HUES6 (cell line): ENCODE results near the gene NDUFS7.

ENCODE experiments used
- H3K27ac ChIP-seq: 2 replicates; pipeline ENCODE4 v1.7.0; 2013; ENCODE audit warnings: low read depth, mild to moderate bottlenecking, low read length, inconsistent platforms
- H3K27me3 ChIP-seq: 2 replicates; pipeline ENCODE4 v1.6.1; 2013; ENCODE audit warnings: low read length; ENCODE audit not compliant: control insufficient read depth, insufficient read depth
- H3K36me3 ChIP-seq: 2 replicates; pipeline ENCODE4 v1.6.1; 2013; ENCODE audit warnings: low read length; ENCODE audit not compliant: control insufficient read depth, insufficient read depth
- H3K4me1 ChIP-seq: 2 replicates; pipeline ENCODE4 v1.6.1; 2013; ENCODE audit warnings: low read length; ENCODE audit not compliant: control insufficient read depth, insufficient read depth
- H3K4me3 ChIP-seq: 2 replicates; pipeline ENCODE4 v1.5.1; 2013; ENCODE audit warnings: low read depth, low read length
- H3K9ac ChIP-seq: one replicate; pipeline ENCODE4 v1.6.1; 2013; ENCODE audit warnings: mild to moderate bottlenecking, low read length
- H3K9me3 ChIP-seq: 2 replicates; pipeline ENCODE4 v1.6.1; 2013; ENCODE audit warnings: low read depth, low read length; ENCODE audit not compliant: control insufficient read depth, insufficient read depth

Gene NDUFS7

GRCh38 chr19:1422360-1422759 is 38.7 kb downstream of the NDUFS7 start:
- Histone ChIP-seq H3K36me3 (peaks cover 99% of the 10 kb centered on the region), H3K27ac (no peak overlapping the region), H3K27me3 (no peaks in the 10 kb centered on the region), H3K9me3 (no peaks in the 10 kb centered on the region), H3K9ac (no peak overlapping the region), H3K4me3 (no peak overlapping the region), H3K4me1 (0 out of 2 replicates have a peak, but pooled peaks cover 9% of the 10 kb centered on the region)

DNA sequence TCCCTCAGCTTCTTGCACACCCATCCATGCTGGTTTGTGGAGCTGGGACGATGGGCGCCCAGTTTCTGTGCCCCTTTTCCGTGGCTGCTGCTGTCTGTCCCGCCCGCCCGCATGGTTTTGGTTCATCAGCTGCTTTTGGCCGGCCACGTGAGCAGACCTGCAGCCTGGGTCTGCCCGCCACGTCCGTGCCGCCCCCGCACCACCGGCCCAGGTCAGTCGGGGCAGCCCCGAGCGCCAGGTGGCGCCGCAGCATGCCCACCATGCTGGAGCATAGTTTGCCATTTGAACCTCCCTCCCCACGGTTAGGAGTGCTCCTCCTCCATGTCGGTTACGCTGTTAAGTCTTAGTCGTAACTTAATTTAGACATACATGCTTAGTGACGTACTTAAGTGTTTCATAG is 39.2 kb downstream of the NDUFS7 start:
- H3K4me1 ChIP-seq, result 0 out of 2 replicates have a peak, but pooled peaks cover 9% of the 10 kb centered on the region
- H3K36me3 ChIP-seq, result peaks cover 99% of the 10 kb centered on the region
- no peaks in the 10 kb centered on the region for H3K9me3 ChIP-seq
- no peak overlapping the region for H3K27ac ChIP-seq
- no peak overlapping the region for H3K4me3 ChIP-seq
- H3K9ac ChIP-seq, result no peak overlapping the region
- no peaks in the 10 kb centered on the region for H3K27me3 ChIP-seq

GRCh38 chr19:1423436-1424191 is 39.9 kb downstream of the NDUFS7 start:
- no peak overlapping the region for H3K4me3 ChIP-seq
- no peaks in the 10 kb centered on the region for H3K27me3 ChIP-seq
- peak overlapping the region; percentile 32 for H3K9ac ChIP-seq
- H3K9me3 ChIP-seq, result no peaks in the 10 kb centered on the region
- 0 out of 2 replicates have a peak, but pooled peaks cover 9% of the 10 kb centered on the region for H3K4me1 ChIP-seq
- H3K36me3 ChIP-seq, result peaks cover 98% of the 10 kb centered on the region
- no peak overlapping the region for H3K27ac ChIP-seq

DNA sequence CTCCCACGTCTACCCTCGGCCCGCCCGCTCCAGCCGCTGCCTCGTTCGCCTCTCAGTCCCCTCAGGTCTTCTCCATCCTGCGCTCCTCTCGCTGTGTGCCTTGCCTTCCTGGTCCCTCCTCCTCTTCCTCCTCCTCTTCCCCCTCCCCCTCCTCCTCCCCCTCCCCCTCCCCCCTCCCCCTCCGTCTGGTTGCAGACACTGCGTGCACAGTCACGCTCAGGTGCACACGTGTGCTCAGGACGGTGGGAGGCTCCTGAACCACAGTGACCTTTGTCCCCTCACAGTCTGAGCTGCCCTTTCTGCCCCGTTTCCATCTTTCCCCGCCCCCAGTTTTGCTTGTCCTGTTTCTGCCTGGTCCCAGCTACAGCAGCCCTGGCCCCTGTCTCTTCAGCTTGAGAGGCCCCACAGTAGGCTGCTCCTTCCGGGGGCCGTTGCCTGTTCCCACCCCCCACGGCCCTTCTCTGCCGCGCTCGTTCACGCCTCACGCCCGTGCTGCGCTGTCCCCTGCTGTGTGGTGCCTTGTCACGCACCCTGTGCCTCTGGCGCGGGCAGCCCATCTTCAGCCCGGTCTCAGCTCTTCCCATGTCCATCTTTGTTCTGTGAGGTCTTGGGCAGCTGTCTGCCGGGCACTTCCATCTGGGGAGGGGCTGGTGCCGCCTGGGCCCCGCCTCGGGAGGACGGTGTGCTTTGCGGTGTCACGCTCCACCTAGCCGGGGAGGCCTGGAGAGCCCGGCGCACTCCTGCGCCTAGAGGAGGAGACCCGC is 40.7 kb downstream of the NDUFS7 start:
- H3K36me3 ChIP-seq, result peaks cover 98% of the 10 kb centered on the region
- no peak overlapping the region for H3K9ac ChIP-seq
- no peaks in the 10 kb centered on the region for H3K27me3 ChIP-seq
- H3K4me1 ChIP-seq, result 0 out of 2 replicates have a peak, but pooled peaks cover 9% of the 10 kb centered on the region
- no peak overlapping the region for H3K27ac ChIP-seq
- no peaks in the 10 kb centered on the region for H3K9me3 ChIP-seq
- H3K4me3 ChIP-seq, result no peak overlapping the region

DNA sequence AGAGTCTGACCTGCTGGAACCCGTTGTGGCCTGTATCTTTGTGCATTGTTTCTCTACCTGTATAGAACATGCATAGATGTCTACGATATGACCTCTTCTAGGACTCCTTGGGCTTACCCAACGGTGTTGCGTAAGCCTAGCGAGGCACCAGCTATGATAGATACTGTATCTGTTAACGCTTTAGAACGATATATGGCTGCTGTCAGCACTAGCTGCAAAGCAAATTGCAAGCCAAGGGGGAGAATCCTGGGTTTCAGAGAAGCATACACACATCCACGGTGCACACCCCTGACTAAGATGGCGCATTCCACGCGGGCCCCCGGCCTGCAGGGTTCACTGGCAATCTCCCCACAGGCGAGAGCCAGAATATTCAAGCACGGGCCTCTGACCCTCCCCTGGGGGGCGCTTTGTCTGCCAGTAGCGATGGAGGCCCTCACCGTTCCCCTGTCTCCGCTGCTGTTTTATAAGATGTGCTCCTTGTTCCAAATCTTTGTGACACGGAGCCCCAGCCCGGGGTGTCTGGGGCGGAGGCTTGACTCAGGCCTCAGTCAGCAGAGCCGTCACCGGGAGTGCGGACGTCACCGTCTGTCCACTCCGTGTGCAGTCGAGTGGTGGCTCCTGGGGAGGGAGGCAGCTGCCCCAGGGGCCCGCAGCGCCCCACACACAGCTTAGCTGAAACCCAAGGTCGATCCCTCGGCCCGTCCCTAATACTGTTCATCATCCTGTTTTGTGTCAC is 41.6 kb downstream of the NDUFS7 start:
- no peaks in the 10 kb centered on the region for H3K9me3 ChIP-seq
- H3K27me3 ChIP-seq, result no peaks in the 10 kb centered on the region
- no peak overlapping the region for H3K27ac ChIP-seq
- peaks cover 98% of the 10 kb centered on the region for H3K36me3 ChIP-seq
- 0 out of 2 replicates have a peak, but pooled peaks cover 9% of the 10 kb centered on the region for H3K4me1 ChIP-seq
- no peak overlapping the region for H3K9ac ChIP-seq
- no peak overlapping the region for H3K4me3 ChIP-seq

DNA sequence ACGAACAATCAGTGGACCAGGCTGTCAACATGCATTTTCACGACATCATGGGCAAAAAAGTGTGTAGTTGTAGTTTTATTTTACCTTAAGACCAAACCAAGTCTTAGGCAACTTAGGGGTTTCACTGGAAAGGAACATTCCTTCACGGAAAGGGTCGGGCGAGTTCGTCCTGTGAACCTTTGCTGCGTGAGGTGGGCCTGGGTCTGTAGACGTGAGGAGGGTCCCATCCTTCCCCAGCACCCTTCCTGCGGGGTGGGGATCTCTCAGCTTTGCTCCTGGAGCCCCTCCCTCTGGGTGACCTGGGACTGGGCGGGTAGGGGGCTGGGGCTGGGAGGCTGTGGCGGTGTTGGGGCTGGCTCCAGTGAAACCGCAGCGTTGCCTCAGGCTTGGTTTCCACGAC is 42.2 kb downstream of the NDUFS7 start:
- H3K27me3 ChIP-seq, result no peaks in the 10 kb centered on the region
- no peak overlapping the region for H3K9ac ChIP-seq
- H3K4me3 ChIP-seq, result no peak overlapping the region
- H3K27ac ChIP-seq, result no peak overlapping the region
- H3K36me3 ChIP-seq, result peaks cover 95% of the 10 kb centered on the region
- H3K9me3 ChIP-seq, result no peaks in the 10 kb centered on the region
- 0 out of 2 replicates have a peak, but pooled peaks cover 9% of the 10 kb centered on the region for H3K4me1 ChIP-seq

DNA sequence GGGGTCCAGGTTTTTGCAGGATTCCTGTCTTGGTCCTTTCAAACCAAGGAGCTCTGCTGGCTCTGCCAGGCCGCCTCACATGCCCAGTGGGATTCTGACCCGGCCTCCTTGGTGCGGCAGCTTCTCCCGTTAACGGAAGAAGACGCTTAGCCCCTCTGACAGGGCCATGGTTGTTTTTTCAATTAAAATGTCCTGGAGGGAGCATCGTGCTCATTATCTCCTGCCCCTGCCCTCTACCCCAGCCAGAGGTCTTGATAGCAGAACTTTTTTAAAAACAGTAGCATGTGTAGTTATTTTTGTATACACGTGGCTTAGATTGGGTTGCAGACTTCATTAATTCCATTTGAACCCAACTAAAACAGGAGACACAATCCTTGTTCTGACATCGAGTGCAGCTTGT is 43.0 kb downstream of the NDUFS7 start:
- Histone ChIP-seq H3K4me3 (no peak overlapping the region), H3K27ac (no peak overlapping the region), H3K27me3 (no peaks in the 10 kb centered on the region), H3K36me3 (peaks cover 92% of the 10 kb centered on the region), H3K4me1 (0 out of 2 replicates have a peak, but pooled peaks cover 9% of the 10 kb centered on the region), H3K9ac (no peak overlapping the region), H3K9me3 (no peaks in the 10 kb centered on the region)

- H3K27ac ChIP-seq, result no peak overlapping the region
- H3K4me1 ChIP-seq, result 0 out of 2 replicates have a peak, but pooled peaks cover 9% of the 10 kb centered on the region
- H3K9ac ChIP-seq, result no peak overlapping the region
- H3K9me3 ChIP-seq, result no peaks in the 10 kb centered on the region
- H3K27me3 ChIP-seq, result no peaks in the 10 kb centered on the region
- peaks cover 92% of the 10 kb centered on the region for H3K36me3 ChIP-seq
- H3K4me3 ChIP-seq, result no peak overlapping the region
These were observed 43.7 kb downstream of the NDUFS7 start for GRCh38 chr19:1427221-1427920.

- H3K4me3 ChIP-seq, result no peak overlapping the region
- H3K36me3 ChIP-seq, result peaks cover 91% of the 10 kb centered on the region
- H3K27ac ChIP-seq, result no peak overlapping the region
- H3K9me3 ChIP-seq, result no peaks in the 10 kb centered on the region
- H3K9ac ChIP-seq, result no peak overlapping the region
- no peaks in the 10 kb centered on the region for H3K27me3 ChIP-seq
- 0 out of 2 replicates have a peak, but pooled peaks cover under 1% of the 10 kb centered on the region for H3K4me1 ChIP-seq
These were observed 45.2 kb downstream of the NDUFS7 start for GRCh38 chr19:1428738-1429391.

- Histone ChIP-seq H3K36me3 (peaks cover 92% of the 10 kb centered on the region), H3K9ac (no peak overlapping the region), H3K9me3 (no peaks in the 10 kb centered on the region), H3K27ac (0 out of 2 replicates have a peak overlapping the region, but pooled peaks have one; percentile 57), H3K4me3 (no peak overlapping the region), H3K27me3 (no peaks in the 10 kb centered on the region), H3K4me1 (no peaks in the 10 kb centered on the region)
These were observed 46.0 kb downstream of the NDUFS7 start for GRCh38 chr19:1429750-1430149.
